HS-5 (cell line): ENCODE measurements around the gene SLC16A4.
A peak's percentile ranks its signal among the peaks of the same experiment; 100 is the strongest.
"Not testable (repeated sequence)": the region's sequence is repeated elsewhere in the genome, so short reads cannot be mapped to it uniquely, and the experiment has no call there.

Experiments used
- DNase-seq: peaks from one replicate; pipeline ENCODE4 v3.0.0-alpha.2; 2012; ENCODE audit warnings: low read depth

SLC16A4 gene

DNA sequence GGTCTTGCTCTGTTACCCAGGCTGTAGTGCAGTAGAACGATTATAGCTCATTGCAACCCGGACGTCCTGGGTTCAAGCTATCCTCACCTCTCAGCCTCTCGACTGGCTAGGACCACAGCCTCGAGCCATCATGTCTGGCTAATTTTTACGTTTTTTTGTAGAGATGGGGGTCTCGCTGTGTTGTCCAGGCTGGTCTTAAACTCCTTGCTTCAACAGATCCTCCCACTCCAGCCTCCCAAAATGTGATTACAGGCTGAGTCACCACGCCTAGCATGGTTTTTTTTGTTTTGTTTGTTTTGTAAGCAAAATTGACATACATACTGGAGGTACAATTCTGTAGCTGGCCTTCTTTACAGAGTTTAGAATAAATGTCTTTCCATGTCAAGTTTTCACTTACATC lies 17.7 kb upstream of the SLC16A4 start:
- no peak for DNase-seq

DNA sequence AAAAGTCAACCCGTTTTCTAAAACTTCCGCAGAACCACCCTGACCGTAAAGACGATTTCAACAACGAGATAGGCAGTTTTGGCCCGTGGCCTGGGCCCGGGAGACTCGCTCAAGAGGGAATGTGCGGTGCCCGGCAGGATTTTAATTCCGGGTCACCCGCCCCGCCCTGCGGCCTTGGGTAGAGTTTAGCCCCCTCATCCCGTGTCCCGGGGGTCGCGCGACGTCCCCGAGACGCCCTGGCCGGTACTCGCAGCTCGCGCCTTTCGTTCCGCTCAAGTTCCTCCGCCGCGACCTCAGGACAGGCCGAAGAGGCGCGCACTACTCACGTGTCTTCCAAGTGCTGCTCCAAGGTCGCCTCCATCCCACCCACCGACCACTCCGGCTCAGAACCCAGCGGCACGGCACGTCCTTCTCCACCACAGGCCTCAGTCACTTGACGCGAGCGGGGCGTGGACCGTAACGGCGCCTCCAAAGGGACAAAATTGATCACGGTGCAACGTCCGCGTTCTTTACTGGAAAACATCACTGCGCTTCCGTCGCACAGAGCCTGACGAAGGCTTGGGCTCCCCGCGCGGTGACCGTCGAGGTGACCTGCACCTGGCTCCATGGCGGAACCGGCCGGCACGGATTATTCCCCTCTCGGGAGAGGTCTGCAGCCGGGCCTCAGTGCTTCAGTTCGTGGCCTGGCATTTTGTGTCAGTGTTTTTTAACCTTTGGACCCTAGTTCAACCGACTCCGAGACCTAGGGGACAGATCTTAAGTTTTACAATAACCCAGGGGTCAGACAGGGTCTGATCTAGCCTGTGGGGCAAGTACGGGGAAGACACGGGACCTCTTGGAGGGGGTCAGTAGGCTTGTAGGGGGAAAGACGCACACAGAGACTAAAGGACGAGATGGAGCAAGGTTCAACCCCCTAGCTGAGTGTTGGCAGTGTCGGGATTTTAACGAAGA lies 16.7 kb upstream of the SLC16A4 start, which contains the start of gene LAMTOR5:
LAMTOR5 (minus strand) TSS at position 435 of the 951 bp plus-strand sequence; CDS start at position 361, 74 bp downstream.
- peak; percentile 76 for DNase-seq

DNA sequence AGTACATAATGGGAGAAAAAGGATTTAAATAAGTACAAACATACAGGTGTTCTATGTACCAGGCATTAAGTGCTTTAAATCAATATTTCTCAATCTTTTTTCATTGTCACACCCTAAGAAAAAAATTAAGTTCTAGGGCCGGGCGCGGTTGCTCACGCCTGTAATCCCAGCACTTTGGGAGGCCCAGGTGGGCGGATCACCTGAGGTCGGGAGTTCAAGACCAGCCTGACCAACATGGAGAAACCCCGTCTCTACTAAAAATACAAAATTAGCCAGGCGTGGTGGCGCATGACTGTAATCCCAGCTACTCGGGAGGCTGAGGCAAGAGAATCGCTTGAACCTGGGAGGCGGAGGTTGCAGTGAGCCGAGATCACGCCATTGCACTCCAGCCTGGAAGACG lies 15.6 kb upstream of the SLC16A4 start:
- not testable (repeated sequence) for DNase-seq

DNA sequence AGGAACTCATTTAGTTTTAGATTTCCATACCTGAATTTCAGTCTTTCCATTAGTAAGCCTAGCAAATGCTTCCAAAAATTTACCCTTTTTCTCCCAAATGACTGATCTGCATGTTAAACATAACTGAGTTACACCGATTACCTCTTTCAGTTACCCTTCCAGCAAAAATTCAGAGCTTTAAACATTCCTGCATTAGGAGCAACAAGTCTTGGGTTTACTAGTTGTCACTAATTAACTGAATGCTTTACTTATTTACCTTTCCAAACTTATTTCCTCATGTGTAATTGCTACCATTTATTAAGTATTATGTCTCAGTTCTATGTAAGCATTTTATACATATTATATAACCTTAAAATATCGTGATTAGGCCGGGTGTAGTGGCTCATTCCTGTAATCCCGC lies 13.6 kb upstream of the SLC16A4 start:
- no peak for DNase-seq

DNA sequence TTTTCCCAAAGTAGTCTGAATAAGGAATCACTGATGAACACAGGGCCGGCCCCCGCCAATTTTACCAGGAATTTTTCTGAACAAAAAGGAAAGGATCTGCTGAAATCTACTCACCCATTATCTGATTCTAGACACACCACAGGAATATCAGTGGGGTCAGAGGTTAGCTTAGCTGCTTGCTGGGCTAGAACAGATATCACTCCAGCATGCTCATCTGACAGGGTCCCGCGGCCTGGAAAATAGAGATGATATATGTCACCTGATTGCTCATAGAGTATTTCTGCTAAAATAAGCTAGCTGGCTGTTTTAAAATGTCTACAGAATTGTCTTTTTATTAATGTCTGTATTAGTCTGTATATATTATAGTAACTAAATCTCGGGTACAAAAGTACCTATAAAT lies 13.0 kb upstream of the SLC16A4 start:
- DNase-seq: no peak

DNA sequence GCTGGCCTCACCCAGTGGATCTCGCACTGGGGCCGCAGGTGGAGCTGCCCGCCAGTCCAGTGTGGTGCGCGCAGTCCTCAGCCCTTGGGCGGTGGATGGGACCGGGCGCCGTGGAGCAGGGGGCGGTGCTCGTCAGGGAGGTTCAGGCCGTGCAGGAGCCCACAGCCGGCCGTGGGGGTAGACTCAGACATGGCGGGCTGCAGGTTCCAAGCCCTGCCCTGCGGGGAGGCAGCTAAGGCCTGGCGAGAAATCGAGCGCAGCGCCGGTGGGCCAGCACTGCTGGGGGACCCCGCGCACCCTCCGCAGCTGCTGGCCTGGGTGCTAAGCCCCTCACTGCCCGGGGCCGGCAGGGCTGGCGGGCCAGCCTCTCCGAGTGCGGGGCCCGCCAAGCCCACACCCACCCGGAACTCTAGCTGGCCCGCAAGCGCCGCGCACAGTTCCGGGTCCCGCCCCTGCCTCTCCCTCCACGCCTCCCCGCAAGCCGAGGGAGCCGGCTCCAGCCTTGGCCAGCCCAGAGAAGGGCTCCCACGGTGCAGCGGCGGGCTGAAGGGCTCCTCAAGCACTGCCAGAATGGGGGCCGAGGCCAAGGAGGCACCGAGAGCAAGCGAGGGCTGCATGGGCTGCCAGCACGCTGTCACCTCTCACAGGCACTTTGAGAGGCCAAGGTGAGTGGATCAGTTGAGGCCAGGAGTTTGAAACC lies 5.6 kb upstream of the SLC16A4 start:
- DNase-seq: not testable (repeated sequence)

DNA sequence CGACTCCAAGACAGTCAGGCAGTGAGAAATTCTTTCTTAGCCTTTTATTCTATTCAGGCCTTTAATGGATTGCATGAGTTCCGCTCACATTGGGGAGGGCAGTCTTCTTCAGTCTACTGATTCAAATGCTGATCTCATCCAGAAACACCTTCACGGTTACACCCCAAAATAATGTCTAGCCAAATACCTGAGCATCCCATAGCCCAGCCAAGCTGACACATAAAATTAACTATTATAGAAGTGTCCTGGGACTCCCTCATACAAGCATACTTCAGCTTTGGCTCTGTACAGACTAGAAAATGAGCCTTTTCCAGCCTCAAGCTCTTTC lies 3.6 kb upstream of the SLC16A4 start:
- no peak for DNase-seq

DNA sequence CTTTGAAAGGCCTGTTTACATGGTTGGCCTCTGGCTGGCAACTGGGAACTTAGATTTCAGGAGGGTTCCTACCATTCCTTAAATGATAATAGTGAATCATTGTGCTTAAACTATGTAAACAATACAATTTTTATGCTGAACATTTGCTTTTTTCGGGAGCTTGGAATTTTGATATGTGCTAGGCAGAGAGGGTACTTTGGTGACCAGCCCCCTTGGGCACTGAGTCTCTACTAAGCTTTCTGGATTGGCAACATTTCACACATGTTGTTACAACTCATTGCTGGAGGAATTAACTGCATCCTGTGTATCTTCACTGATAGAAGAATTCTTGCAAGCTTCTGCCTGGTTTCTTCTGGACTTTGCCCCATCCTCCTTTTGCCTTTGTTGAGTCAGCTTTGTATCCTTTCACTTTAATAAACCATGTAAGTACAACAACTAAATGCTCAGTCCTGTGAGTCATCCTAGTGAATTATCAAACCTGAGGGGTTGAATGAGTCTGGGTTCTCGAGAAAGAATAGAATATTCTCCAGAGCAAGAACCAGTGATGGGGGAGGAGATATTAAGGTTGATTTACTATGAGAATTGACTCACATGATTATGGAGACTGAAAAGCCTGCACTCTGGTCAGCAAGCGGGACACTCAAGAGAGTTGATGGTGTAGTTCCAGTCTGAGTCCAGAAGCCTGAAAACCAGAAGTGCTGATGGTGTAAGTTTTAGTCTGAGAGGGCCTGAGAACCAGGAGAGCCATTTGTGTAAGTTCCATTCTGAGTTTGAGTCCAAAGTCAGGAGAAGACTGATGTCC lies 3.1 kb upstream of the SLC16A4 start:
- peak; percentile 39 for DNase-seq

DNA sequence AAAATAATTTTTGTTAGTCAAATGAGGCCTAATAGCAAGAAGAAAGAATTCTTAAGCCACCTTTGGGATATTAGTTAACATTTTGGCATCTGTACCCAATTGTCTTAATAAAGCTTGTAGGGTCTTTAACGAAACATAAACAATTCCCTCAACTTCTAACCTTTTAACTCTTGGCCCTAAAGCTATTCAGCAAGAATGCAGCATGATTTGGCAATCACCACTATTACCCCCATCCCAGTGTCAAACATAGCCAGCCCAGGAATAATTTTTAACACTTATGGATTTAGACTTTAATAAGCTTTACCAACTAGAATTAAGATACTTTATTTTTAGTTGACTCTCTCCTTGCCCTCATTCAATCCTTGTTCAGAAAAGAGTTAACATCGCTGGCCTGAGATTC lies 2.5 kb upstream of the SLC16A4 start:
- DNase-seq: no peak

DNA sequence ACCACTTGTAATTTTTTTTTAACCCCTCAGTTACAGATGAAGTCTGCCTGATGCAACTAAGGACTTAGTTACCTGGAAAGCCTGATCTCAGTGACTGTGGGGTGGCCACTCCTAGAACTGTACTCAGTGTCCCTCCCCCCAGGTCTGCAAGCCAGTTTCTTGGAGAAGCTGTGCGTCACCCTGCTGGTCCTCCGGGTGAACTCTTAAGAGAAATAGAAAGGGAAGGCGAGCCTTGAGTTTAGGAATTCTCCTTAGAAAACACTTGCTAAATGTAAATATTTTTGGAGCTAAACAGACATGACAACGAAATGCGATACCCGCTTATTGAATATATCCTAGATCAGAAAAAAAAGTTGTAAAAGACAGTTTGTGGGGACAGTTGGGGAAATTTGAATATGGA lies 730 bp downstream of the SLC16A4 start:
- DNase-seq: no peak

DNA sequence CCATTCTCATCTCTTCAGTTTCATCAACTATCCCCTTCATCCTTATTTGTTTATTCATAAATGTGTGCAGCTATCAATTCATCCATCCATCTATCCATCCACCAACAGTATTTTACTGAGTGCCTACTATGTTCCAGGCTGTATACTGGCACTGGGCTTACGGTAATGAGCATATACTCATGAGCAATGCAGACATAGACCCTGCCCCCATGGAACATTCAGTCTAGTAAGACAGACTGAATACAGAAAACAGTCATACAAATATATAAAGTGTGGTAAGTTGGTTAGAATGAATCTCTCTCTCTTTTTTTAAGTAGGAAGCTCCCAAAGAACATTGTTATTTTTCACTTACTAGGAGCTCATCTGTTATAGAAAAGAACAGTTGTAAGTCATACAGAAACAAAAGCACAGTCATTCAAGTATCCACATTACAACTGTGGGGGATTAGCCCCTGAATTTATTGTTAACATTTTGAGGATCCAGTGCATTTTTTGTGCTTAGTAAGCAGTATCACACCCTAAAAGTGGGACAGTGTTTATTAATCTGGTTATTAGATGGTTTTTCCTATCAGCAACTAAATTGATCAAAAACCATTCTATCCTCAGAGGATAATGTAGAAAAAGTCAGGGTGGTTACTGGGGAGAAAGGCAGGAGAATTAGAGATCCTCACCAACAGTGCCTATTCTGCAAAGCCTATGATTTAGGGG lies 3.6 kb downstream of the SLC16A4 start:
- no peak for DNase-seq

DNA sequence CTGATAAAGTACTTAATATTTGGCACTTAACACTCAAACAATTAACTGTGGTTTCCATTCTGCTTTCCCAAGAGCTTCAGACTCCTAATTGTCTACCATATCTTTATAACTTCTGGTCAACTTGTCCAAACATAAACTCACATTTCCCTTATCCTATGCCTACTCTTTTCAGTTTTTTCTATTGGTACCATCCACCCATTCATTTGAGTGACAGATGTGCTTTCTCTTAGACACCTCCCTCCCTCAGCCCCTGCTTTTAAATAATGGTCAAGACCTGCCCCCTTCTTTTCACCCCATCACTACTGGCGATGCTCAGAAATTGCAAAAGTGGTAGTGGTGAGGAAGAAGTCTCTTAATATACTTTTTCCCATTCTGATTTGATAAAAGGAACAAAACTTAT lies 5.5 kb downstream of the SLC16A4 start:
- DNase-seq: no peak

DNA sequence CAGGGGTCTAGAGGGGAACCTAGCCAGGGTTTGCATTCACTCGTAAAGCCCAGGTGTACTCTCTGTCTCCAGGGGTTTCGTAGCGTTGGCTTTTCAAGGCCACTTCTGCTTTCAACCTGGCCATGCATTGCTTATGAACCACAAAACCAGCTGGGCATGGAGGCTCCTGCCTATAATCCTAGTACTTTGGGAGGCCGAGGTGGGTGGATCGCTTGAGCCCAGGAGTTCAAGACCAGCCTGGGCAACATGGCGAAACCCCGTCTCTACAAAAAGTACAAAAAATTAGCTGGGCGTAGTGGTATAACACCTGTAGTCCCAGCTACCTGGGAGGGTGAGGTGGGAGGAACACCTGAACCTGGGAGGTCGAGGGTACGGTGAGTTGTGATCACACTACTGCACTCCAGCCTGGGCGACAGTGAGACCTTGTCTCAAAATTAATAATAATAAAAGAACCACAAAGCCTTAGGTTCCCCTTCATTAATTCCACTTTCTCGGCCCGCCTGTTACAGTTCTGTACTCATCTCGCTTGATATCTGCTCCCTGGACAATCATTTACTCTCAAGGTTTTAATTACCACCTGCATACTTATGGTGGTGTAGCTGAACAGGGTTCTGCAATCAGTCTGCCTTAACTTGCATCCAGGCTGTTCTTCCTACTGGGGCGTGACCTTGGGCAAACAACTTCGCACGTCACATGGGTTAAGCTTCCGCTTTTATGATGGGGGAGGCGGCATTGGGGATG lies 6.1 kb downstream of the SLC16A4 start:
- no peak for DNase-seq

DNA sequence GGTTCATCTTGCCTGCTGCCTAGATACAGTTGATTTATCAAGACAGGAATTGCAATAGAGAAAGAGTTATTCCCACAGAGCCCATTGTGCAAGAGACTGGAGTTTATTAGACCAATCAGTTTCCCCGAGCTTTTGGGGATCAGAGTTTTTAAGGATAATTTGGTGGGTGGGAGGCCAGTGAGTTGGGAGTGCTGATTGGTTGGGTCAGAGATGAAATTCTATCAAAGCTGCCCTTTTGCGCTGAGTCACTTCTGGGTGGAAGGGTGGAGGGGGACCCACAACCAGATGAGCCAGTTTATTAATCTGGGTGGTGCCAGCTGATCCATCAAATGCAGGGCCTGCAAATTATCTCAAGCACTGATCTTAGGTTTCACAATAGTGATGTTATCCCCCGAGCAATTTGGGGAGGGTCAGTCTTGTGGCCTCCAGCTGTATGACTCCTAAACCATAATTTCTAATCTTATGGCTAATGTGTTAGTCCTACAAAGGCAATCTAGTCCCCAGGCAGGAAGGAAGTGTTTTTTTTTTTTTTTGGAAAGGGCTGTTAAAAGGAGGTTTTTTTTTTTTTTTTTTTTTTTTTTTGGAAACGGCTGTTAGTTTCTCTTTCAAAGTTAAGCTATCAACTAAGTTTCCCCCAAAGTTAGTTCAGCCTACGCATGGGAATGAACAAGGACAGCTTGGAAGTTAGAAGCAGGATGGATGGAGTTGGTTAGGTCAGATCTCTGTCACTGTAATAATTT lies 7.4 kb downstream of the SLC16A4 start:
- DNase-seq: no peak

DNA sequence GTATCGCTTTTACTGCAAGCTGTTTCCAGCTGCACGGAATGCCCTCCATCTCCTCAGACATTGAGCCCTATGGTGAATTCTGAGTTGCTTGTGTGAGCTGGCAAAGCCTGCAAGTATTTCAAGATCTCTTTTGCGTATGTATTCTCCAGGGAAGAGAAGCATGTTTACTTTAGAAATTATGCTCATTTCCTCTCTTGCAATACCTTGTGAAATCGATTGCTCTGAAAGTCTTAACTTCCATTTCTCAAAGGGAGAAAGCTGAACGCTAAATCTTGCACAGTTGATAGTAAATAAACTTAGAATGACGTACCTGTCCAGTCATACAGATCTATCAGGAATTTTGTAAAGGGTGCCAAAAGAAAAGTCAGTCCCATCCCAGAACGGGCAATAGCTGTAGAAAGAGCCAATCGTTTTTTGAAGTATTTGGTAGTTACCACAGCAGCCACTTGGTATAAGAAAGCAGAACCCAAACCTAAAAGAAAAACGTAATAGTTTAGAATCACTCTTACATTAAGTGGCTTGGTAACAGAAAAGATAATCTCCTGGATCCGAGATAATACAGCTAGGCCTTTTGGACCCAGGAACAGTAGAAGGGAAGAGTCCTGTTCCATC lies 10.0 kb downstream of the SLC16A4 start:
- DNase-seq: peak; percentile 73

DNA sequence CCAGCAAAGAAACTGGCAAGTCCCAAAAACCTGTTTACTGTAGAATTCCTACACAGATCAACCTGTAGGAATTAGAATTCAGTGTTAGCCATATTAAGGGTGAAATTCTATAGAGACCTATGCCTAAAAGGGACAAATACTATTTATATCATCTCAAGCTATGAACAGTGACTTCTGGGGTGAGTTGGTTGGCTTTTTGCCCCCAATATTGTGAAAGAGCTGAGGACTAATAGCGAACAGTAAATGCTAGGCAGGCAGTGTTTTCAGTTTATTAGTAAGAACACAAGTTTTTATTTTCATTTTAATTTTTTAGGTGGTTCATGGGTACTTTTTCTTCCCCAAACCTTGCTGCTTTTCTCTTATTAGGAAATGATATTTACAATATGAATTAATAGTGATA lies 15.3 kb downstream of the SLC16A4 start:
- DNase-seq: no peak

DNA sequence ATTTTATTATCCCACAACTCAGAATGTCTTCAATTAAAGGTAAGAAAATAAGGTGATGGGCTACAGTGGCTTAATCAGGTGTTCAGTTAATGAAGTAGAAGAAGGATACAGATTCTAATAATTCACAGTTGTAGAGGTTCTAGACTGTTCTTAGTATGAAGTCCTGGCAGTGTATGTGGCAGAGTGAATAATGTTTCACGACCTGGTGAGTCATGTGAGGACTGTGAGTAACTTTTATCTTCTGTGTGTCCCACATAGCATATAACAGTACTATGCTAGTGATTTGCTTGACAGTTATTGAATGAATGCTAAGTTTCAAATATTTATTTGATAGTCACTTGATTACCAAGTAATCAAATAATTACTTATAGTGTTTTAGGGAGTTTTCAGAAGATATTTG lies 20.0 kb downstream of the SLC16A4 start:
- DNase-seq: peak; percentile 33

DNA sequence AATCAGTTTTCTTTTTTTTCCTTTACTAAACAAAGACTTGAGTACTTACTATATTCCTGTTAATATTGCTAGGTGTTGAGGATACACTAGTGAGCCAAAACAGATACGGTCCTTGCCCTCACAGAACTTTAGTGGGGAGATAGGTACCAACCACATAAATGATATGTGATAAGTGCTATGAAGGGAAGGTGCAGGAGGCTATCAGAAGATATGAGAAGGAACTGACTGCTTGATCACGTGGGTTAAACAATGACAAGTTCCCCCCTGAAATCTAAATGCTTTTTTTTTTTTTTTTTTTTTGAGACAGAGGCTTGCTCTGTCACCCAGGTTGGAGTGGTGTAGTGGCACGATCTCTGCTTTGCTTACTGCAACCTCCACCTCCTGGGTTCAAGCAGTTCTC lies 26.6 kb downstream of the SLC16A4 start:
- no peak for DNase-seq

DNA sequence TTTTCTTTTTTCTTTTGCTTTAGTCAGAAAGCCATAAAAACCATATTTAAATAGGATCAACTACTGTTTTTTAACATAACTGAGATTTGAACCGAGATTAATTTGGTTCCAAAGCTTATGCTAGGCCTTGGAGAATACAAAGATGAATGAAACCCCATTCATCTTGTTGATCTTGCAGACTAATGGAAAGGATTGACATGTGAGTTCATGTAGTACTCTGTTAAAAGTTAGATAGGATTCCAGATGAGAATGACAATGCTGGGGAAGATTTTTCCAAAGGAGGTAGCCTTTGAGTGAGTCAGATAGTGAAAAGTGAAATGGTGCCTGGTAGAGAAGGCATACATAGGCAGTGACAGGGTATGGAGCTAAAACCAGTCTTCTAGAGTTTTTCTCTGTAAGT lies 29.0 kb downstream of the SLC16A4 start:
- DNase-seq: no peak

DNA sequence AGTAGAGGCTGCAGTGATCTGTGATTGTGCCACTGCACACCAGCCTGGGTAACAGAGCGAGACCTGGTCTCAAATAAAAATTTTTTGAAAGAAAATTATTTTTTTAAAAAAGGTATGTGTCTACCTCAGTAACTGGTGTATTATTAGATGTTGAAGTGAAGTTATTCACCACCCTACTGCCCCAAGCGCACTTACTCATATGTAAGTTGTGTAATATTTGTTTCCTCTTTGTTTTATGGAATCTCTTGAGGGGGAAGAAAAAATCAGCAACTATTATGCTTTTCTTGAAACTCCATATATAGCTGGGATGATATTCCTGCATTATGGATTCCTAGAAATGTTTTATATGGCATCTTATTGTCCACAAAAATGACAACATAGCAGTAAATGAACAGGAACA lies 30.4 kb downstream of the SLC16A4 start:
- no peak for DNase-seq
